Activated CD8-positive, alpha-beta T cell treated with anti-CD3 and anti-CD28 coated beads for 36 hours (primary cell): Measurements from ENCODE around the gene ETV6. TPM values are rescaled to one million over a fixed set of nuclear protein-coding genes. Genes with fewer than 3 reads are reported as not detected.

ENCODE experiments used
- ATAC-seq: fragments of 200-7000 bp; cut with Tn5 transposase; one replicate; pipeline ENCODE4 v1.10.0; 2021; ENCODE audit warnings: mild to moderate bottlenecking, moderate library complexity
- CTCF ChIA-PET: fragments of 350-600 bp; sonication (Branson Sonifier 250); formaldehyde crosslinking; loops from one replicate; lab custom pipeline; 2021; ENCODE audit warnings: antibody characterized with exemption; lab: Charles Lee
- POLR2A ChIA-PET: fragments of 350-600 bp; sonication (Branson Sonifier 250); formaldehyde crosslinking; loops from one replicate; lab custom pipeline; 2021; ENCODE audit warnings: antibody characterized with exemption; lab: Charles Lee
- DNase-seq: peaks from one replicate; pipeline ENCODE4 v3.0.0-alpha.2; 2020
- H3K27ac Mint-ChIP-seq: one replicate; pipeline ENCODE4 v1.8.0; 2021; ENCODE audit warnings: mild to moderate bottlenecking, mixed read lengths
- H3K27me3 Mint-ChIP-seq: one replicate; pipeline ENCODE4 v1.8.0; 2021; ENCODE audit warnings: mixed read lengths
- H3K36me3 Mint-ChIP-seq: one replicate; pipeline ENCODE4 v1.8.0; 2021; ENCODE audit warnings: low read depth, mixed read lengths
- H3K4me1 Mint-ChIP-seq: one replicate; pipeline ENCODE4 v1.8.0; 2021; ENCODE audit warnings: low read depth, mixed read lengths
- H3K4me3 Mint-ChIP-seq: one replicate; pipeline ENCODE4 v1.8.0; 2021; ENCODE audit warnings: mild to moderate bottlenecking, moderate library complexity, mixed read lengths
- H3K9me3 Mint-ChIP-seq: one replicate; pipeline ENCODE4 v1.8.0; 2021; ENCODE audit warnings: mixed read lengths
- CTCF ChIP-seq: fragments of 200-600 bp; IDR thresholded peaks from one replicate; pipeline ENCODE4 v1.8.0; 2022; ENCODE audit warnings: antibody characterized with exemption, mild to moderate bottlenecking
- intact Hi-C: fragments of 100-400 bp; cut with micrococcal nuclease; formaldehyde crosslinking; loops from one replicate; pipeline ENCODE4 v1.10.0; 2022
- total RNA-seq, 2 experiments: library from RNA; stranded (reverse); gene quantifications; one replicate each; pipeline ENCODE4 v1.2.3, GENCODE V29; 2021

ETV6 gene
- total RNA-seq, 2 experiments from 2014 or later: 20.5 to 22.7 TPM

DNA sequence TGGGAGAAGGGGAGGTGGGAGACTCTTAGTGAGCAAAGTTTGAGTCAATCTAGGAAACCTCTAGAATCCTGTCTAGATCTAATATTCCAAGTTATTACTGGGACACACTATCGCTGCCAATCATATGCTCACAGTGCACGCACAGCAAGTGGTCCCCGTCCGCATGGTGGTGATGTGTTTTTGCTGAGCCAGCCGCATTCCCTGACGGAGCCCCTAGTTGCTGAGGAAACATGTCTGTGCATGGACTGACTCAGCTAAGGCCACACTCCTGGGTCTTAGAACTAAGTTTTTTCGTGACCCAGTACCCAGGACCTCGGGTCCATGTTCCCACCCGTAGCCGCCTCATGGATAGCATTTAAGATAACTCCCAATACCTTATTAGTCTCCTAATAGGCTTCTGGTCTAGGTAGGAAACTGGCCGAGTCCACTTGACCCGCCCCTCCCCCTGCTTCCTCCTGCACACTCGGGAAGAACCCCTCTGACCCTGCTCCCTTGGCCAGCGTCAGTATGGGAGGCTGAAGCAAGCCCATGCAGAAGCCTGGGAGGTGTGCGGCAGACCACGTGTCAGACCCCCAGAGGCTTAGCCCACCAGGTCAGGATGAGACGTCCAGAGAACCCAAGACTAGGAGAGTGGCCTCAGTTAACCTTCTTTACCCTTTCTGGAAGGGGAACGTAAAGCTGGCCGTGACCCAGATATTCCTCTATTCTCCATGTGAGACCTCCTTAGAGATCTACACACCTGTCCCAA lies 200.5 kb downstream of the ETV6 start:
- Mint-ChIP-seq H3K4me1 (peaks cover 4% of the 10 kb centered on the region), H3K36me3 (peaks cover 22% of the 10 kb centered on the region), H3K9me3 (no peaks in the 10 kb centered on the region), H3K27me3 (no peaks in the 10 kb centered on the region), H3K4me3 (no peak overlapping the region), H3K27ac (no peak overlapping the region)
- DNase-seq: no peak
- TF ChIP-seq CTCF: no peak
- intact Hi-C loops: no loop called here
- ATAC-seq: no peak
- ChIA-PET CTCF (no interaction called here), POLR2A (no interaction called here)

- CTCF ChIA-PET: interaction anchor here (1.9 kb wide), 1 partner anchor 10 kb away, joined by 7 read pairs; no protein-coding TSS in a partner anchor
- no peaks in the 10 kb centered on the region for H3K9me3 Mint-ChIP-seq
- no peak overlapping the region for H3K27ac Mint-ChIP-seq
Measured at GRCh38 chr12:11853126-11853525, 203.7 kb downstream of the ETV6 start.

DNA sequence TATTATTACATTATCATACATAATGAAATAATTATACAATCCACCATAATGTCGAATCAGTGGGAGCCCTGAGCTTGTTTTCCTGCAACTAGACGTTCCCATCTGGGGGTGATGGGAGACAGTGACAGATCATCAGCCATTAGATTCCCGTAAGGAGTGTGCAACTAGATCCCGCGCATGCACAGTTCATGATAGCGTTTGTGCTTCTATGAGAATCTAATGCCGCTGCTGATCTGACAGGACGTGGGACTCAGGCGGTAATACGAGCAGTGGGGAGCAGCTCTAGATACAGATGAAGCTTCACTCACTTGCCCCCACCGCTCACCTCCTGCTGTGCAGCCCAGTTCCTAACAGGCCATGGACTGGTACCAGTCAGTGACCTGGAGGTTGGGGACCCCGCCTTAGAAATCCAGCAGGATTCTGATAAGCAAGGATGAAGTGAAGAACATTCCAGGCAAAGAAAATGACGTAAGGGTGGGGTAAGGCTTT lies 204.6 kb downstream of the ETV6 start:
- CTCF ChIA-PET: interaction anchor here (1.5 to 1.9 kb wide), 2 partner anchors 11 to 179 kb away, joined by 4 to 7 read pairs; no protein-coding TSS in a partner anchor
- POLR2A ChIA-PET: interaction anchor here (0.7 kb wide), 1 partner anchor 27 kb away, joined by 3 read pairs; no protein-coding TSS in a partner anchor
- H3K4me3 Mint-ChIP-seq: no peak overlapping the region
- H3K27ac Mint-ChIP-seq: no peak overlapping the region
- peaks cover 35% of the 10 kb centered on the region for H3K36me3 Mint-ChIP-seq
- no peak for TF ChIP-seq CTCF
- peaks cover 13% of the 10 kb centered on the region for H3K4me1 Mint-ChIP-seq
- no peaks in the 10 kb centered on the region for H3K27me3 Mint-ChIP-seq
- H3K9me3 Mint-ChIP-seq: no peaks in the 10 kb centered on the region
- no peak for ATAC-seq
- intact Hi-C loops: no loop called here
- no peak for DNase-seq

More at GRCh38 chr12:11853126-11853525, 203.7 kb downstream of the ETV6 start:
- POLR2A ChIA-PET: interaction anchor here (0.6 to 0.9 kb wide), 2 partner anchors 9 to 969 kb away, joined by 3 to 4 read pairs; no protein-coding TSS in a partner anchor
- Mint-ChIP-seq H3K4me3 (no peak overlapping the region), H3K36me3 (peaks cover 29% of the 10 kb centered on the region), H3K27me3 (no peaks in the 10 kb centered on the region), H3K4me1 (peaks cover 13% of the 10 kb centered on the region)
- intact Hi-C loops: no loop called here
- no peak for ATAC-seq
- DNase-seq: no peak
- no peak for TF ChIP-seq CTCF

DNA sequence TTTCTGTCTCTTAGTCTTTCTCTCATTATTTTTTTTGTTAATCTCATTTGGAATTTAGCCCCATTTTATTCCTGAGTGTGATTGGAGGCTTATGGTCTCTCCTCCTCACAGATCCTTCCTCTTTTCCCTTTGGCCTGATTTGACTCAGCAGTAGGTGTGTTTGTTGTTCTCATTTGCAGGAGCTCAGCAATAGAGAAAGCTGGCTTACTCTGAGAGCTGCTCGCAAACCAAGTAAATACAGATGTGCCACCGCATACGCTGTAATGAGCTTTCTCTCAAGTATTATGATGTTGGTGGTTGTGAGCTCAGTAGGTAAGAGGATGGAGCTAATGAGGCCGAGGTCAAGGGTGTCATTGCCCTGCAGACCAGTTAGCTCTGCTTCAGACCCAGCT lies 206.5 kb downstream of the ETV6 start:
- H3K4me3 Mint-ChIP-seq: no peak overlapping the region
- peaks cover 45% of the 10 kb centered on the region for H3K36me3 Mint-ChIP-seq
- CTCF ChIA-PET: interaction anchor here (1.0 to 1.6 kb wide), 3 partner anchors 11 to 275 kb away, joined by 3 to 9 read pairs (median 3); no protein-coding TSS in a partner anchor
- ATAC-seq (no peak), DNase-seq (no peak)
- intact Hi-C loops: no loop called here
- no peaks in the 10 kb centered on the region for H3K27me3 Mint-ChIP-seq
- peak overlapping the region; percentile 9 for H3K27ac Mint-ChIP-seq
- H3K4me1 Mint-ChIP-seq: peaks cover 23% of the 10 kb centered on the region
- no peak for TF ChIP-seq CTCF
- POLR2A ChIA-PET: no interaction called here
- H3K9me3 Mint-ChIP-seq: no peaks in the 10 kb centered on the region

GRCh38 chr12:11856971-11857370 lies 207.5 kb downstream of the ETV6 start:
- DNase-seq (no peak), ATAC-seq (no peak)
- ChIA-PET POLR2A (no interaction called here), CTCF (interaction anchor here (1.5 to 1.6 kb wide), 2 partner anchors 176 to 276 kb away, joined by 3 to 9 read pairs; no protein-coding TSS in a partner anchor)
- H3K4me1 Mint-ChIP-seq: peaks cover 23% of the 10 kb centered on the region
- H3K9me3 Mint-ChIP-seq: no peaks in the 10 kb centered on the region
- no peak overlapping the region for H3K4me3 Mint-ChIP-seq
- no peaks in the 10 kb centered on the region for H3K27me3 Mint-ChIP-seq
- H3K27ac Mint-ChIP-seq: no peak overlapping the region
- H3K36me3 Mint-ChIP-seq: peaks cover 50% of the 10 kb centered on the region
- intact Hi-C loops: no loop called here
- no peak for TF ChIP-seq CTCF
